PFSK-1 (cell line): ENCODE results near the gene ARL15.

Source experiments
- FOXP2 ChIP-seq: optimal IDR thresholded peaks from 2 replicates; pipeline ENCODE3; 2011; ENCODE audit warnings: borderline replicate concordance, control low read depth, inconsistent platforms; ENCODE audit not compliant: insufficient read depth; ENCODE audit errors: extremely low read length, extremely low read depth
- POLR2AphosphoS5 ChIP-seq: IDR thresholded peaks from 2 replicates; pipeline ENCODE4 v1.6.1; 2012; ENCODE audit warnings: low read depth, mild to moderate bottlenecking, control low read depth, low read length, moderate library complexity
- REST ChIP-seq, 2 experiments: IDR thresholded peaks; 2 replicates each; pipeline versions ENCODE4 v1.6.1 to v1.8.0; 2011 to 2012; ENCODE audit warnings: low read depth in 2 of 2, low read length in 2 of 2, control low read depth in 1 of 2, inconsistent platforms in 1 of 2, mild to moderate bottlenecking in 1 of 2, moderate library complexity in 1 of 2; ENCODE audit not compliant: insufficient read depth in 1 of 2
- SIN3A ChIP-seq: IDR thresholded peaks from 2 replicates; pipeline ENCODE4 v1.6.1; 2012; ENCODE audit warnings: mild to moderate bottlenecking, low read length, moderate library complexity, borderline replicate concordance; ENCODE audit not compliant: insufficient read depth
- TAF1 ChIP-seq: IDR thresholded peaks from 2 replicates; pipeline ENCODE4 v1.6.1; 2012; ENCODE audit warnings: low read length, control low read depth, borderline replicate concordance; ENCODE audit not compliant: insufficient read depth

Gene ARL15

GRCh38 chr5:54117957-54118356, 192.4 kb downstream of the ARL15 start:
- TF ChIP-seq FOXP2 (no peak), REST (IDR thresholded peaks at IDR 0.05; ENCODE audit: insufficient read depth in 1 of 2, low read depth in 2 of 2, low read length in 2 of 2) (no peak), POLR2AphosphoS5 (no peak), SIN3A (no peak), TAF1 (no peak)

- no peak for TF ChIP-seq SIN3A
- TF ChIP-seq FOXP2: no peak
- no peak for TF ChIP-seq TAF1
- TF ChIP-seq POLR2AphosphoS5: no peak
- TF ChIP-seq REST (IDR thresholded peaks at IDR 0.05; ENCODE audit: insufficient read depth in 1 of 2, low read depth in 2 of 2, low read length in 2 of 2): no peak
Observed at GRCh38 chr5:54115735-54116403, 194.5 kb downstream of the ARL15 start.

GRCh38 chr5:54113060-54113459, 197.3 kb downstream of the ARL15 start:
- TF ChIP-seq FOXP2: no peak
- TF ChIP-seq TAF1: no peak

- no peak for TF ChIP-seq POLR2AphosphoS5
Observed at GRCh38 chr5:54109626-54110330, 200.6 kb downstream of the ARL15 start.

- TF ChIP-seq SIN3A: no peak
- no peak for TF ChIP-seq TAF1
- TF ChIP-seq FOXP2: no peak
- TF ChIP-seq POLR2AphosphoS5: no peak
- TF ChIP-seq REST (IDR thresholded peaks at IDR 0.05; ENCODE audit: insufficient read depth in 1 of 2, low read depth in 2 of 2, low read length in 2 of 2): no peak
Observed at GRCh38 chr5:54108136-54108535, 202.2 kb downstream of the ARL15 start.

GRCh38 chr5:54103871-54104270, 206.5 kb downstream of the ARL15 start:
- no peak for TF ChIP-seq POLR2AphosphoS5
- no peak for TF ChIP-seq TAF1
- TF ChIP-seq REST (IDR thresholded peaks at IDR 0.05; ENCODE audit: insufficient read depth in 1 of 2, low read depth in 2 of 2, low read length in 2 of 2): no peak
- no peak for TF ChIP-seq FOXP2
- TF ChIP-seq SIN3A: no peak
